ENCODE results near the gene BCR. TPM values are rescaled to one million over a fixed set of nuclear protein-coding genes. Genes with fewer than 3 reads are reported as not detected.
A peak's percentile ranks its signal among the peaks of the same experiment; 100 is the strongest.

BCR gene
- total and polyA plus RNA-seq, 9 donors: 7.1 to 44.6 (median 35.6) TPM

DNA sequence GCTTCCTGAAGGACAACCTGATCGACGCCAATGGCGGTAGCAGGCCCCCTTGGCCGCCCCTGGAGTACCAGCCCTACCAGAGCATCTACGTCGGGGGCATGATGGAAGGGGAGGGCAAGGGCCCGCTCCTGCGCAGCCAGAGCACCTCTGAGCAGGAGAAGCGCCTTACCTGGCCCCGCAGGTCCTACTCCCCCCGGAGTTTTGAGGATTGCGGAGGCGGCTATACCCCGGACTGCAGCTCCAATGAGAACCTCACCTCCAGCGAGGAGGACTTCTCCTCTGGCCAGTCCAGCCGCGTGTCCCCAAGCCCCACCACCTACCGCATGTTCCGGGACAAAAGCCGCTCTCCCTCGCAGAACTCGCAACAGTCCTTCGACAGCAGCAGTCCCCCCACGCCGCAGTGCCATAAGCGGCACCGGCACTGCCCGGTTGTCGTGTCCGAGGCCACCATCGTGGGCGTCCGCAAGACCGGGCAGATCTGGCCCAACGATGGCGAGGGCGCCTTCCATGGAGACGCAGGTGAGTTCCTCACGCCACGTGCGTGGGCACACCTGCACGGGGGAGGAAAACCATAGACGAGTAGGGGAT, 1.5 kb downstream of the BCR start:
- no peaks in the 10 kb centered on the region for H3K27me3 ChIP-seq
- intact Hi-C loops (cut with DNase I): loop anchor here in 1 of 4 donors (2.0 kb wide), 1 partner anchor 97 kb away; no protein-coding TSS in a partner anchor
- peak overlapping the region in 1 of 2 donors; percentile 30 for H3K27ac ChIP-seq
- no peaks in the 10 kb centered on the region for H3K36me3 ChIP-seq
- TF ChIP-seq, protein P1, sequence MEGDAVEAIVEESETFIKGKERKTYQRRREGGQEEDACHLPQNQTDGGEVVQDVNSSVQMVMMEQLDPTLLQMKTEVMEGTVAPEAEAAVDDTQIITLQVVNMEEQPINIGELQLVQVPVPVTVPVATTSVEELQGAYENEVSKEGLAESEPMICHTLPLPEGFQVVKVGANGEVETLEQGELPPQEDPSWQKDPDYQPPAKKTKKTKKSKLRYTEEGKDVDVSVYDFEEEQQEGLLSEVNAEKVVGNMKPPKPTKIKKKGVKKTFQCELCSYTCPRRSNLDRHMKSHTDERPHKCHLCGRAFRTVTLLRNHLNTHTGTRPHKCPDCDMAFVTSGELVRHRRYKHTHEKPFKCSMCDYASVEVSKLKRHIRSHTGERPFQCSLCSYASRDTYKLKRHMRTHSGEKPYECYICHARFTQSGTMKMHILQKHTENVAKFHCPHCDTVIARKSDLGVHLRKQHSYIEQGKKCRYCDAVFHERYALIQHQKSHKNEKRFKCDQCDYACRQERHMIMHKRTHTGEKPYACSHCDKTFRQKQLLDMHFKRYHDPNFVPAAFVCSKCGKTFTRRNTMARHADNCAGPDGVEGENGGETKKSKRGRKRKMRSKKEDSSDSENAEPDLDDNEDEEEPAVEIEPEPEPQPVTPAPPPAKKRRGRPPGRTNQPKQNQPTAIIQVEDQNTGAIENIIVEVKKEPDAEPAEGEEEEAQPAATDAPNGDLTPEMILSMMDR (IDR thresholded peaks at IDR 0.05): no peak
- TF ChIP-seq EP300 (IDR thresholded peaks at IDR 0.05): no peak
- no peak for DNase-seq
- H3K4me3 ChIP-seq: peak overlapping the region; percentile 66
- peaks cover 23% of the 10 kb centered on the region for H3K4me1 ChIP-seq (ENCODE audit: insufficient read depth)
- 66 to 69% (median 66%) methylated on average over 38 to 43 of the region's 43 CpGs for WGBS, 3 donors
- H3K9me3 ChIP-seq: no peaks in the 10 kb centered on the region

- H3K9me3 ChIP-seq: no peaks in the 10 kb centered on the region
- DNase-seq: no peak
- H3K4me1 ChIP-seq (ENCODE audit: insufficient read depth): peaks cover 23% of the 10 kb centered on the region
- intact Hi-C loops (cut with DNase I): loop anchor here in 1 of 4 donors (2.0 kb wide), 1 partner anchor 96 kb away; no protein-coding TSS in a partner anchor
- 56 to 65% (median 59%) methylated on average over 12 of the region's 12 CpGs for WGBS, 3 donors
- no peaks in the 10 kb centered on the region for H3K27me3 ChIP-seq
- TF ChIP-seq EP300 (IDR thresholded peaks at IDR 0.05) (no peak), POLR2A (IDR thresholded peaks at IDR 0.05) (no peak)
- TF ChIP-seq, protein P1 (IDR thresholded peaks at IDR 0.05): no peak
- H3K36me3 ChIP-seq: no peaks in the 10 kb centered on the region
- peak overlapping the region; percentile 66 for H3K4me3 ChIP-seq
- H3K27ac ChIP-seq: no peak overlapping the region
These were observed 2.2 kb downstream of the BCR start for GRCh38 chr22:23182309-23183060.

DNA sequence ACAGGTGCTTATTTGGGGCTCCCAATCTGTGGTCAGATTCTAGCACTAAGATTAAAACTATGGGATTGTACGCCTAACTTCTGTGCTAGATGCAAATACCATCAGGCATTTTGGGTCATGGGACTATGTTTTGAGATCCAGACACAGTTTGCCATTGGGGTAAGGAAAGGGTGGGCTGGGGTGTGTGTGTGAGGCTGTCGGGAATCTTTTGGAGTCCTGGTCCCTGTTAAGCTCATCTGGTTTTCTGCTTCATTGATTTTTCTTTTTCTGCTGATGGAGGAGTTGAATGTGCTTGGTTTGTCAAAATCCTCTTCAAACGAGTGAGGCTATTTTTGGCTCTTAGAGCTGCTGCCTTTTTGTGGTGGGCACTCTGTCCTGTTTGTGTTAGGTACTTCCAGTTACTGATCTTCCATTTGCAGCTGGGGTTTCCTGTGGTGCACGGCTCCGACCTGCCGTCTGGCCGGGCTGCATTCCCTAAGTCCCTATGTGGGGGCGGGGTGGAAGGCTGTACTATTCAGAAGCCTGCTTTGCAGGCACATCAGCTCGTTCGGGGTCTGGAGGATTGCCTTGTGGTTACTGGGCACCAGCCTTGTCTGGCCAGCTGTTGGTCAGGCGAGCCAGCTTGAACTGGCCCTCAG, 2.9 kb downstream of the BCR start:
- Histone ChIP-seq H3K27me3 (no peaks in the 10 kb centered on the region), H3K4me1 (ENCODE audit: insufficient read depth) (peaks cover 26% of the 10 kb centered on the region), H3K4me3 (peak overlapping the region; percentile 66), H3K9me3 (no peaks in the 10 kb centered on the region), H3K27ac (no peak overlapping the region), H3K36me3 (no peaks in the 10 kb centered on the region)
- 12 to 14% (median 12%) methylated on average over 11 of the region's 11 CpGs for WGBS, 3 donors
- peak; percentile 48 to 65 (median 51) for DNase-seq
- intact Hi-C loops (cut with DNase I): loop anchor here in 1 of 4 donors (2.0 kb wide), 1 partner anchor 96 kb away; no protein-coding TSS in a partner anchor
- TF ChIP-seq EP300 (IDR thresholded peaks at IDR 0.05) (no peak), POLR2A (IDR thresholded peaks at IDR 0.05) (no peak)
- TF ChIP-seq, protein P1 (IDR thresholded peaks at IDR 0.05): no peak

DNA sequence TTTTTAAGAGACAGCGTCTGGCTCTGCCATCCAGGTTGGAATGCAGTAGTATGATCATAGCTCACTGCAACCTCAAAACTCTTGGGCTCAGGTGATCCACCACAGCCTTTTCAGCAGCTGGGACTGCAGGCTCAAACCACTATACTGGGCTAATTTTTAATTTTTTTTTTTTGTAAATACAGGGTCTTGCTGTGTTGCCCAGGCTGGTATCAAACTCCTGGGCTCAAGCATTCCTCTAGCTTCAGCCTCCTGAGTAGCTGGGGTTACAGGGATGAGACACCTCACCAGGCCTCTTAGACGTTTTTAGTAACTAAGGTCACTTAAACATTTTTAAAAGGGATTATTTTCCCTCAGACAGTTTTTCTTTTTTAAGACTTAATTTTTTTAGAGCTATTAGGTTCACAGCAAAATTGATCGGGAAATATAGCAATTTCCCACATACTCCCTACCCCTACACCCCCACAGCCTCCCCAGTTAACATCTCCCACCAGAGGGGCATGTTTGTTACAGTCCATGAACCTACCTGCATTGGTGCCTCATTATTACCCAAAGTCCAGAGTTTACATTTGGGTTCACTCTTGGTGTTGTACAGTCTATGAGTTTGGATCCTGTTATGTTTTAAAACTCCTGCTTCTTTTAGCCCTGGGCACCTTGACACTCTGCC, 3.9 kb downstream of the BCR start:
- no peaks in the 10 kb centered on the region for H3K9me3 ChIP-seq
- no peak overlapping the region for H3K27ac ChIP-seq
- TF ChIP-seq EP300 (IDR thresholded peaks at IDR 0.05): no peak
- TF ChIP-seq, protein P1 (IDR thresholded peaks at IDR 0.05): no peak
- no peak for TF ChIP-seq POLR2A (IDR thresholded peaks at IDR 0.05)
- H3K27me3 ChIP-seq: no peaks in the 10 kb centered on the region
- H3K4me1 ChIP-seq (ENCODE audit: insufficient read depth): peaks cover 26% of the 10 kb centered on the region
- WGBS, 3 donors: 66 to 76% (median 67%) methylated on average over 3 of the region's 3 CpGs
- no peaks in the 10 kb centered on the region for H3K36me3 ChIP-seq
- intact Hi-C loops (cut with DNase I): no loop called here
- no peak overlapping the region for H3K4me3 ChIP-seq
- DNase-seq: no peak
